HEK293 (cell line): Measurements from ENCODE around the gene MME.

Source experiments
- CTCF ChIA-PET: fragments of 350-600 bp; formaldehyde crosslinking; extraction: SDS; loops from one replicate; lab custom pipeline; 2021; ENCODE audit warnings: antibody characterized with exemption; lab: Yijun Ruan, JAX
- POLR2A ChIA-PET: fragments of 300-600 bp; formaldehyde crosslinking; extraction: SDS; loops from one replicate; lab custom pipeline; 2020; ENCODE audit warnings: antibody characterized with exemption, inconsistent platforms; lab: Yijun Ruan, JAX
- H3K27ac ChIP-seq: fragments of 200-500 bp; sonication (Bioruptor generic); 2 replicates; pipeline ENCODE4 v1.5.1; 2014; ENCODE audit warnings: low read depth, low read length, control low read depth, inconsistent platforms; ENCODE audit errors: extremely low read depth
- H3K36me3 ChIP-seq, 2 experiments: fragments of 200-500 bp in 1 of 2; sonication (Bioruptor generic) in 1 of 2; 1 replicate in 1 of 2; 2 replicates in 1 of 2; pipeline ENCODE4 v1.5.1; 2014 to 2017; ENCODE audit warnings: inconsistent platforms in 2 of 2, low read length in 2 of 2; ENCODE audit not compliant: control insufficient read depth in 2 of 2, insufficient read depth in 1 of 2
- H3K4me1 ChIP-seq: fragments of 200-500 bp; sonication (Bioruptor generic); 2 replicates; pipeline ENCODE4 v1.5.1; 2014; ENCODE audit warnings: mild to moderate bottlenecking, low read length, inconsistent platforms; ENCODE audit not compliant: control insufficient read depth, insufficient read depth
- H3K4me3 ChIP-seq: 2 replicates; pipeline ENCODE4 v1.5.1; 2011; ENCODE audit warnings: low read depth, mild to moderate bottlenecking, control low read depth, low read length, moderate library complexity
- H3K9me3 ChIP-seq: fragments of 200-500 bp; sonication (Bioruptor generic); 2 replicates; pipeline ENCODE4 v1.5.1; 2014; ENCODE audit warnings: low read depth, low read length, inconsistent platforms; ENCODE audit not compliant: control insufficient read depth, insufficient read depth
- GLIS1 ChIP-seq: fragments of 450-650 bp; formaldehyde crosslinking; IDR thresholded peaks from 2 replicates; pipeline ENCODE4 v1.5.1; 2016; ENCODE audit warnings: missing biosample characterization, missing genetic modification characterization
- HOXC10 ChIP-seq: sonication (generic); formaldehyde crosslinking; IDR thresholded peaks from 2 replicates; pipeline ENCODE4 v1.8.1; 2023; ENCODE audit warnings: mild to moderate bottlenecking, missing genetic modification reagents
- KLF8 ChIP-seq: fragments of 450-650 bp; formaldehyde crosslinking; IDR thresholded peaks from 2 replicates; pipeline ENCODE4 v1.5.1; 2016; ENCODE audit warnings: missing biosample characterization, missing genetic modification characterization
- MZF1 ChIP-seq: fragments of 450-650 bp; formaldehyde crosslinking; IDR thresholded peaks from 2 replicates; pipeline ENCODE4 v1.5.1; 2017; ENCODE audit warnings: missing biosample characterization, missing genetic modification characterization, borderline replicate concordance
- OVOL3 ChIP-seq: fragments of 450-650 bp; formaldehyde crosslinking; IDR thresholded peaks from 2 replicates; pipeline ENCODE4 v1.5.1; 2016; ENCODE audit warnings: missing biosample characterization, missing genetic modification characterization
- PRDM4 ChIP-seq: fragments of 450-650 bp; formaldehyde crosslinking; IDR thresholded peaks from 2 replicates; pipeline ENCODE4 v1.5.1; 2017; ENCODE audit warnings: missing biosample characterization, missing genetic modification characterization
- ZBTB48 ChIP-seq: fragments of 450-650 bp; formaldehyde crosslinking; IDR thresholded peaks from 2 replicates; pipeline ENCODE4 v1.5.1; 2016; ENCODE audit warnings: missing biosample characterization, missing genetic modification characterization
- ZNF146 ChIP-seq: fragments of 450-650 bp; formaldehyde crosslinking; IDR thresholded peaks from 2 replicates; pipeline ENCODE4 v1.5.1; 2016; ENCODE audit warnings: missing biosample characterization, missing genetic modification characterization
- ZNF174 ChIP-seq: fragments of 450-650 bp; formaldehyde crosslinking; IDR thresholded peaks from 2 replicates; pipeline ENCODE4 v1.5.0; 2017; ENCODE audit warnings: missing biosample characterization, mild to moderate bottlenecking, missing genetic modification characterization
- ZNF18 ChIP-seq: fragments of 450-650 bp; formaldehyde crosslinking; IDR thresholded peaks from 2 replicates; pipeline ENCODE4 v1.5.1; 2016; ENCODE audit warnings: missing biosample characterization, missing genetic modification characterization
- ZNF274 ChIP-seq, 2 experiments: fragments of 200-500 bp in 1 of 2; fragments of 450-650 bp in 1 of 2; sonication (Bioruptor generic) in 1 of 2; formaldehyde crosslinking in 1 of 2; IDR thresholded peaks; 2 replicates each; pipeline versions ENCODE4 v1.5.1 to v1.6.1; 2014 to 2016; ENCODE audit warnings: borderline replicate concordance in 1 of 2, inconsistent platforms in 1 of 2, low read length in 1 of 2, missing biosample characterization in 1 of 2, missing genetic modification characterization in 1 of 2
- ZNF37A ChIP-seq: fragments of 450-650 bp; IDR thresholded peaks from 2 replicates; pipeline ENCODE4 v1.5.1; 2018; ENCODE audit warnings: missing biosample characterization, missing genetic modification characterization
- ZNF501 ChIP-seq: fragments of 450-650 bp; formaldehyde crosslinking; IDR thresholded peaks from 2 replicates; pipeline ENCODE4 v1.5.1; 2016; ENCODE audit warnings: missing biosample characterization, missing genetic modification characterization
- ZNF530 ChIP-seq: fragments of 450-650 bp; formaldehyde crosslinking; IDR thresholded peaks from 2 replicates; pipeline ENCODE4 v1.5.1; 2016; ENCODE audit warnings: low read depth, missing biosample characterization, missing genetic modification characterization
- ZNF596 ChIP-seq: fragments of 450-650 bp; IDR thresholded peaks from 2 replicates; pipeline ENCODE4 v1.5.0; 2018; ENCODE audit warnings: missing biosample characterization, mild to moderate bottlenecking, missing genetic modification characterization, moderate library complexity
- ZNF600 ChIP-seq: fragments of 450-650 bp; formaldehyde crosslinking; IDR thresholded peaks from 2 replicates; pipeline ENCODE4 v1.5.1; 2016; ENCODE audit warnings: missing biosample characterization, missing genetic modification characterization
- ZNF76 ChIP-seq: fragments of 450-650 bp; formaldehyde crosslinking; IDR thresholded peaks from 2 replicates; pipeline ENCODE4; 2016; ENCODE audit warnings: low read depth, missing biosample characterization, missing genetic modification characterization, borderline replicate concordance
- TF ChIP-seq, protein P1 (sequence below): fragments of 450-650 bp; formaldehyde crosslinking; conservative IDR thresholded peaks from 2 replicates; pipeline ENCODE4 v1.5.1; 2016; ENCODE audit warnings: low read depth, missing biosample characterization, missing genetic modification characterization

MME gene

DNA sequence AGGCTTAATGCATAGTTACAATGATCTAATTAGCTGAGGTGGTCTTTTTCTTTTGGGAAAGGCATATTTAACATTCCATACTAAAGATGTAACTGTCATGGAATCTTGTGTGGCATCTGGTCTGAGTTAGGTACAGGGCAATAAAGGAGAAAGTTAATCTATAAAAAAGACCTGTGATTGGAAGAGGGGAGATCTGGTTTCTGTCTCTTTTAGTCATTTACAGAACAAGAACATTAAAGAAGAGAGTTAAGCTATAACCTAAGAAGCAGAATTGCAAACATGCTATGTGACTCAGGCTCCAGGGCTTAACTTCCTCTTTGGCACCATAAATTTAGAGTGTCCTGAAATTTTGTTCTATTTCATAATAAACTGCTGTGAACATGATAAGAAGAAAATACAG, 47.2 kb upstream of the MME start:
- no peak for TF ChIP-seq ZNF18
- no peak for TF ChIP-seq HOXC10 (CRISPR knock-in tag)
- no peak for TF ChIP-seq ZNF530 (tag by site-specific recombination)
- TF ChIP-seq ZNF146 (tag by site-specific recombination): no peak
- TF ChIP-seq MZF1: no peak
- TF ChIP-seq, protein P1, sequence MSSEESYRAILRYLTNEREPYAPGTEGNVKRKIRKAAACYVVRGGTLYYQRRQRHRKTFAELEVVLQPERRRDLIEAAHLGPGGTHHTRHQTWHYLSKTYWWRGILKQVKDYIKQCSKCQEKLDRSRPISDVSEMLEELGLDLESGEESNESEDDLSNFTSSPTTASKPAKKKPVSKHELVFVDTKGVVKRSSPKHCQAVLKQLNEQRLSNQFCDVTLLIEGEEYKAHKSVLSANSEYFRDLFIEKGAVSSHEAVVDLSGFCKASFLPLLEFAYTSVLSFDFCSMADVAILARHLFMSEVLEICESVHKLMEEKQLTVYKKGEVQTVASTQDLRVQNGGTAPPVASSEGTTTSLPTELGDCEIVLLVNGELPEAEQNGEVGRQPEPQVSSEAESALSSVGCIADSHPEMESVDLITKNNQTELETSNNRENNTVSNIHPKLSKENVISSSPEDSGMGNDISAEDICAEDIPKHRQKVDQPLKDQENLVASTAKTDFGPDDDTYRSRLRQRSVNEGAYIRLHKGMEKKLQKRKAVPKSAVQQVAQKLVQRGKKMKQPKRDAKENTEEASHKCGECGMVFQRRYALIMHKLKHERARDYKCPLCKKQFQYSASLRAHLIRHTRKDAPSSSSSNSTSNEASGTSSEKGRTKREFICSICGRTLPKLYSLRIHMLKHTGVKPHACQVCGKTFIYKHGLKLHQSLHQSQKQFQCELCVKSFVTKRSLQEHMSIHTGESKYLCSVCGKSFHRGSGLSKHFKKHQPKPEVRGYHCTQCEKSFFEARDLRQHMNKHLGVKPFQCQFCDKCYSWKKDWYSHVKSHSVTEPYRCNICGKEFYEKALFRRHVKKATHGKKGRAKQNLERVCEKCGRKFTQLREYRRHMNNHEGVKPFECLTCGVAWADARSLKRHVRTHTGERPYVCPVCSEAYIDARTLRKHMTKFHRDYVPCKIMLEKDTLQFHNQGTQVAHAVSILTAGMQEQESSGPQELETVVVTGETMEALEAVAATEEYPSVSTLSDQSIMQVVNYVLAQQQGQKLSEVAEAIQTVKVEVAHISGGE (tag by site-specific recombination): no peak
- no peak for TF ChIP-seq ZNF274 (IDR thresholded peaks at IDR 0.05; ENCODE audit: low read length)
- TF ChIP-seq ZNF274 (tag by site-specific recombination; IDR thresholded peaks at IDR 0.05; ENCODE audit: borderline replicate concordance): no peak
- TF ChIP-seq ZBTB48 (tag by site-specific recombination): no peak
- peak; percentile 38; the same call in 1 of the 2 replicates for TF ChIP-seq GLIS1
- POLR2A ChIA-PET: no interaction called here
- H3K4me1 ChIP-seq: no peaks in the 10 kb centered on the region
- no peaks in the 10 kb centered on the region for H3K36me3 ChIP-seq
- H3K27ac ChIP-seq: no peak overlapping the region
- H3K9me3 ChIP-seq: no peaks in the 10 kb centered on the region
- CTCF ChIA-PET: no interaction called here
- H3K4me3 ChIP-seq: no peak overlapping the region

DNA sequence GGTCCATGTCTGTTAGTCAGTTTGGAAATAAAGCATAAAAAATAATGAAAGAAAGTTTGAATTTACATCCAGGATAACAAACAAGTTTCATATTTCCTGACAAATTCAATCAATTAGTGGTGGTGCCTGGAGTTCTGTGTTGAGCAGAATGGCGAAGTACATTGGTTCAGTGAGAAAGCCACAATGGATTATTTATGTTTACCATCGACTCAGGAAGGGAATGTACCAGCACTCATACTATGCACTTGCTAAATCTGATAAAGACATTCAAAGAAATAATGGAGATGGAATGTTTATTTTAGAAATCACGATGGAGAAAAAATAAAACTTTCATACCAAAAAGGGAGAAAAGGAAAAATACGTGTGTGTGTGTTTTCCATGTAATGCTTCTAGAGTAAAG, 45.3 kb upstream of the MME start:
- Histone ChIP-seq H3K9me3 (no peaks in the 10 kb centered on the region), H3K4me1 (no peaks in the 10 kb centered on the region), H3K36me3 (no peaks in the 10 kb centered on the region), H3K27ac (no peak overlapping the region), H3K4me3 (no peak overlapping the region)
- CTCF ChIA-PET: no interaction called here
- no peak for TF ChIP-seq ZNF596 (tag by site-specific recombination)
- no peak for TF ChIP-seq ZNF76
- TF ChIP-seq KLF8 (tag by site-specific recombination): no peak
- TF ChIP-seq ZNF174 (tag by site-specific recombination): no peak
- TF ChIP-seq ZNF600 (tag by site-specific recombination): no peak
- TF ChIP-seq ZNF501: no peak
- no peak for TF ChIP-seq ZNF37A
- no peak for TF ChIP-seq OVOL3 (tag by site-specific recombination)
- TF ChIP-seq PRDM4 (tag by site-specific recombination): no peak
- POLR2A ChIA-PET: no interaction called here
